Heart right ventricle (tissue), 16 donors: ENCODE measurements around the gene MCL1. TPM values are rescaled to one million over a fixed set of nuclear protein-coding genes. Genes with fewer than 3 reads are reported as not detected.
A peak's percentile ranks its signal among the peaks of the same experiment; 100 is the strongest.

Experiments
- ATAC-seq, 8 donors: fragments of 200-7000 bp; cut with Tn5 transposase; one replicate each; pipeline ENCODE4 v1.9.1; 2020; ENCODE audit warnings: mild to moderate bottlenecking in 8 of 8, moderate library complexity in 8 of 8, moderate number of reproducible peaks in 1 of 8
- DNase-seq, 2 donors: peaks; one replicate each; pipeline ENCODE4 v3.0.0-alpha.2; 2020
- H3K27ac ChIP-seq, 10 donors: fragments of 200-600 bp; sonication (generic) in 2 of 10; one replicate each; pipeline versions ENCODE4 v1.5.0 to v1.8.0; 2020 to 2022; ENCODE audit warnings: mild to moderate bottlenecking in 3 of 10
- H3K27me3 ChIP-seq, 7 donors: fragments of 200-600 bp; one replicate each; pipeline ENCODE4 v1.8.0; 2021 to 2022; ENCODE audit warnings: mild to moderate bottlenecking in 2 of 7
- H3K36me3 ChIP-seq, 9 donors: fragments of 200-600 bp; sonication (generic) in 1 of 9; one replicate each; pipeline versions ENCODE4 v1.5.0 to v1.8.0; 2020 to 2022; ENCODE audit warnings: mild to moderate bottlenecking in 2 of 9
- H3K4me1 ChIP-seq, 9 donors: fragments of 200-600 bp; sonication (generic) in 1 of 9; one replicate each; pipeline versions ENCODE4 v1.5.0 to v1.8.0; 2020 to 2022; ENCODE audit warnings: mild to moderate bottlenecking in 4 of 9
- H3K4me3 ChIP-seq, 10 donors: fragments of 200-600 bp; sonication (generic) in 2 of 10; one replicate each; pipeline versions ENCODE4 v1.5.0 to v1.8.0; 2020 to 2022; ENCODE audit warnings: mild to moderate bottlenecking in 7 of 10, moderate library complexity in 2 of 10
- H3K9me3 ChIP-seq, 11 donors: fragments of 200-600 bp in 10 of 11; sonication (generic) in 2 of 11; one replicate each; pipeline versions ENCODE4 v1.5.0 to v1.8.0; 2013 to 2022; ENCODE audit warnings: mild to moderate bottlenecking in 2 of 11, control low read depth in 1 of 11, moderate library complexity in 1 of 11
- WGBS, 2 donors: extraction: QIAGEN DNeasy Blood & Tissue Kit; methylation state at CpG; one replicate each; pipeline ENCODE4 v1.1.7; 2013; ENCODE audit warnings: inconsistent platforms in 1 of 2; 5-methylcytosine and 5-hydroxymethylcytosine counted together
- intact Hi-C, 10 donors: fragments of 100-400 bp; cut with DNase I; formaldehyde crosslinking; loops; one replicate each; pipeline versions ENCODE4 v1.11.1 to v1.14.2; 2022
- long read RNA-seq, 3 donors: library from polyadenylated mRNA; unstranded; transcript quantifications; one replicate each; pipeline ENCODE4 v2.0.0, GENCODE V29; 2020 to 2021
- polyA plus RNA-seq, 2 donors: library from polyadenylated mRNA; stranded (reverse); fragments of 200-250 nt; gene quantifications; one replicate each; pipeline ENCODE4 v1.2.3, GENCODE V29; 2013
- total RNA-seq, 10 donors: library from RNA; stranded (reverse); fragmentation: NEBNext Ultra II Directional in 3 of 10; extraction: Animal tissue kit (Norgen Biotek cat#: 25700) in 3 of 10; gene quantifications; one replicate each; pipeline versions ENCODE4 v1.2.1 to v1.2.4, GENCODE V29; 2021 to 2023
- TF ChIP-seq, protein P1 (sequence below), 9 donors: fragments of 200-600 bp; sonication (generic) in 2 of 9; IDR thresholded peaks; one replicate each; pipeline versions ENCODE4 v1.5.0 to v1.8.0; 2021 to 2022; ENCODE audit warnings: antibody characterized with exemption in 9 of 9, mild to moderate bottlenecking in 5 of 9, moderate library complexity in 1 of 9
- donor health status: Arrhythmogenic right ventricular cardiomyopathy.
- donor health status: ischemic (EF 13 %, LVEDD 7.1; RV severe dilation, severe dysfunction).
- donor health status: healthy with polysubstance abuse.
- donor health status: DM: no; HTN: yes; CAD: no.
- donor health status: DM: no; HTN: no; CAD: no.
- donor health status: ischemic (EF 25% LVEDD 6.9; RV normal size, moderate dysfunction).
- donor health status: ischemic (EF 25% LVEDD 5.7; RV mildly dilated, moderate dysfunction).
- donor health status: healthy.
- donor health status: DM: yes; HTN: yes; CAD: no.
- donor health status: Ischemic cardiomyopathy.
- donor health status: ischemic (EF 35%, LVEDD 5.7; RV mildly dilated, moderate dysfunction).
- donor health status: nonischemic (EF 11% LVEDD 7.7; RV severe dilation, severe dysfunction).
- donor health status: DM: yes; HTN: yes; CAD: no.
- donor health status: PGD.
- donor health status: ischemic (EF 29% LVEDD 5.4; RV normal size, mild dysfunction).
- donor health status: nonischemic (EF 23%, LVEDD 6.1; RV moderate dilation, normal function).

MCL1 gene
- total RNA-seq (100 to 1,000 TPM in 8 of 10 donors, 10 to 100 TPM in 2; 76.4 to 155 (median 122) TPM), polyA plus RNA-seq (10 to 100 TPM; 54.3 to 77.7 TPM)
- long read RNA-seq, donor 1, transcript MCL1-202 (3 exons, 3,932 nt) = major isoform, 85 of 98 reads
- long read RNA-seq, donor 1, partial matches to known transcripts = 0 of 98 reads
- long read RNA-seq, donor 1, other reads (novel, unspliced or antisense) = 8 of 98 reads
- long read RNA-seq, donor 2, transcript MCL1-202 (3 exons, 3,932 nt) = major isoform, 88 of 105 reads
- long read RNA-seq, donor 2, partial matches to known transcripts = 0 of 105 reads
- long read RNA-seq, donor 2, other reads (novel, unspliced or antisense) = 15 of 105 reads
- long read RNA-seq, donor 3, transcript MCL1-202 (3 exons, 3,932 nt) = major isoform, 34 of 71 reads
- long read RNA-seq, donor 3, transcript MCL1-203 (2 exons, 1,099 nt) = minor isoform, 9 of 71 reads
- long read RNA-seq, donor 3, partial matches to known transcripts = 0 of 71 reads
- long read RNA-seq, donor 3, other reads (novel, unspliced or antisense) = 28 of 71 reads

DNA sequence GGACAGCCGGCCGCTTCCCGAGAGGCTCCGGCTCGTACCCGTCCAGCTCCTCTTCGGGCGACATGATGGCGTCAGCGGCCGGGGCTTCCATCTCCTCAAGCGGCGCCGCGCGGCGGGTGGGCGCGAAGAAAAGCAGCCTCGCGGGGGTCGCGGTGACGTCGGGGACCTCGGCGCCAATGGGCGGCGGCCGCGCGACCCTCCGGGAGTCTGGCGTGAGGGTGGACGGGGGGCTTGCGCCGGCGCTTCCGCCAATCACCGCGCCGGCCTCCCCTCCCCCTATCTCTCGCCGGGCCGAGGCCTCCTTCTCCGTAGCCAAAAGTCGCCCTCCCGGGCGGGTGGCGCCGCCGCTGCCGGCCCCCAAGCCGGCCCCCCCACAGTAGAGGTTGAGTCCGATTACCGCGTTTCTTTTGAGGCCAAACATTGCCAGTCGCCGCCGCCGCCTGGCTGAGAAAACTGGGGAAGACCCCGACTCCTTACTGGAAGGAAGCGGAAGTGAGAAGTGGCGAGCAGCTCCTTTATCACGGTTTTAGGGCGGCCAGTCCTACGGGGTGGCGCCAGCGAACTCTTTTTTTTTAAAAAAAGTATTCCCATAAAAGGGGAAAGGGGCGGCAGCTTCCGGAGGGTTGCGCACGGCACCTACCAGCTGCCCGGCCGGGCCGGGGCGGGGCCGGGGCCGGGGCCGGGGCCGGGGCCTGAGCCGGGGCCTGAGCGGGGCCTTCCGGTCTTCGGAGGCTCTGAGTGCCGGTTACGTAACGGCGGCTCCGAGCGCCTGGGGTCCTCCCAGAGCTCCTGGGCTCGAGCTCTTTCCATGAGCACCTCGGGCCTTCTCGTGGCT, at the start of gene MCL1:
Gene MCL1, minus strand, starts transcription at position 501 of the 835 bp plus-strand sequence. Its CDS starts 80 bp downstream, at position 421.
- intact Hi-C loops = loop anchor here in 7 of 10 donors (1.0 to 5.0 kb wide), 7 partner anchors 18 to 49 kb away; partner anchors contain the start of gene ENSA (in 1 of the 7)
- Histone ChIP-seq H3K9me3 (no peaks in the 10 kb centered on the region), H3K36me3 (peaks cover 0 to 48% (median 20%) of the 10 kb centered on the region in 9 donors), H3K4me1 (peaks cover 0 to 44% (median 28%) of the 10 kb centered on the region in 9 donors), H3K27ac (peak within 1 kb of the TSS; percentile 91 to 100 (median 100)), H3K4me3 (peak within 1 kb of the TSS; percentile 82 to 99 (median 96)), H3K27me3 (no peaks in the 10 kb centered on the region)
- peak; percentile 87 to 95 (median 90) for ATAC-seq
- peak; percentile 93 to 96 for DNase-seq
- WGBS, 2 donors = 0 to 1% methylated on average over 92 to 94 of the region's 94 CpGs
- TF ChIP-seq, protein P1, sequence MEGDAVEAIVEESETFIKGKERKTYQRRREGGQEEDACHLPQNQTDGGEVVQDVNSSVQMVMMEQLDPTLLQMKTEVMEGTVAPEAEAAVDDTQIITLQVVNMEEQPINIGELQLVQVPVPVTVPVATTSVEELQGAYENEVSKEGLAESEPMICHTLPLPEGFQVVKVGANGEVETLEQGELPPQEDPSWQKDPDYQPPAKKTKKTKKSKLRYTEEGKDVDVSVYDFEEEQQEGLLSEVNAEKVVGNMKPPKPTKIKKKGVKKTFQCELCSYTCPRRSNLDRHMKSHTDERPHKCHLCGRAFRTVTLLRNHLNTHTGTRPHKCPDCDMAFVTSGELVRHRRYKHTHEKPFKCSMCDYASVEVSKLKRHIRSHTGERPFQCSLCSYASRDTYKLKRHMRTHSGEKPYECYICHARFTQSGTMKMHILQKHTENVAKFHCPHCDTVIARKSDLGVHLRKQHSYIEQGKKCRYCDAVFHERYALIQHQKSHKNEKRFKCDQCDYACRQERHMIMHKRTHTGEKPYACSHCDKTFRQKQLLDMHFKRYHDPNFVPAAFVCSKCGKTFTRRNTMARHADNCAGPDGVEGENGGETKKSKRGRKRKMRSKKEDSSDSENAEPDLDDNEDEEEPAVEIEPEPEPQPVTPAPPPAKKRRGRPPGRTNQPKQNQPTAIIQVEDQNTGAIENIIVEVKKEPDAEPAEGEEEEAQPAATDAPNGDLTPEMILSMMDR (IDR thresholded peaks at IDR 0.05) = peak in 2 of 9 donors; percentile 16 to 19

DNA sequence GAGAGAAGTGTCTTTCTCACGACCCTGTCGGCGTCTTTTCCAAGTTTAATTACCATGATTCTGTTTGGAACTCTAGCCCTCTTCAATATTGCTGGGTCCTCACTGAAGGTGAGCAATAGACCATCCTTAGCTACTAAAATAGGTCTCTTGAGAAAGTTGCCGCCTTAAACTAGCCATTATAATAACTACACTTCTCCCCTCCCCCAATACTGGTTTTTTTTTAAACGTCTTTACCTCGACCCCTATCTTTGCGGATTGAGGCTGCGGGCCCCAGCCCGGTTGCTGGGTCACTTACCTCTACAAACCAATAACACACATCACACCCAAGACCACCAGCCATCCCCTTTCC, 49.3 kb upstream of the MCL1 start:
- DNase-seq (no peak), ATAC-seq (no peak)
- H3K4me1 ChIP-seq = peaks cover 3 to 54% (median 24%) of the 10 kb centered on the region in 9 donors
- no peaks in the 10 kb centered on the region for H3K27me3 ChIP-seq
- peaks cover 0 to 43% (median 35%) of the 10 kb centered on the region in 9 donors for H3K36me3 ChIP-seq
- 1 to 2% methylated on average over 9 of the region's 9 CpGs for WGBS, 2 donors
- peak overlapping the region; percentile 48 to 81 (median 66) for H3K4me3 ChIP-seq
- intact Hi-C loops = loop anchor here in 6 of 10 donors (1.0 to 10.0 kb wide), 5 partner anchors 50 to 346 kb away; partner anchors contain the start of genes CERS2 (in 1 of the 6), GOLPH3L (in 1 of the 6) and MCL1 (in 1 of the 6)
- no peaks in the 10 kb centered on the region for H3K9me3 ChIP-seq
- H3K27ac ChIP-seq = peak overlapping the region; percentile 83 to 100 (median 96)
- TF ChIP-seq, protein P1 (IDR thresholded peaks at IDR 0.05) = no peak

DNA sequence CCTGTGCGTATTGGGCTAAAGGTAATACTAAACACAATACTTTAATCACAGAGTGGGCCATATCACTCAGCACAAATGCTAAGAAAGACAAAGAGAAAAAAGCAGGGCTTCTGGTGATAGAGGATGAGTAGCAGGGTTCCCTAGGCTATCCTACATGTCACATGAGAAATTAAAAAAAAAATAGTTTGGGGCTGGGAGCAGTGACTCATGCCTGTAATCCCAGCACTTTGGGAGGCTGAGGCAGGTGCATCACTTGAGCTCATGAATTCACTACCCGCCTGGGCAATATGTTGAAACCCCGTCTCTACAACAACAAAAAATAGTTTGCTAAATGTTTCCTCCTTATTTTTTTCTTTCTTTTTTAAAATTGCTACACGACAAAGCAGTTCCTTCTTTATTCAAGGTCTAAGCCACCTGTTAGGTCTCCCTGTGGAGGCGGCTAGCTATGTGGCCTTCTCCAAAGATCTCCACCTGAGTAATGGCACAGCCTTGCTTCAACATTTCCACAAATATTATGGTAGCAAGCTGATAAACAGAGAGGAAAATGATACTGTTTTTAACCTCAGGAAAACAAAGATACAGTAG, 48.5 kb upstream of the MCL1 start:
- no peak for ATAC-seq
- peaks cover 0 to 51% (median 41%) of the 10 kb centered on the region in 9 donors for H3K36me3 ChIP-seq
- H3K27me3 ChIP-seq = no peaks in the 10 kb centered on the region
- 84 to 87% methylated on average over 5 of the region's 5 CpGs for WGBS, 2 donors
- TF ChIP-seq, protein P1 (IDR thresholded peaks at IDR 0.05) = no peak
- no peaks in the 10 kb centered on the region for H3K9me3 ChIP-seq
- H3K4me1 ChIP-seq = peaks cover 4 to 52% (median 27%) of the 10 kb centered on the region in 9 donors
- peak overlapping the region in 3 of 10 donors; percentile 95 to 99 (median 99) for H3K27ac ChIP-seq
- peak overlapping the region in 9 of 10 donors; percentile 48 to 81 (median 67) for H3K4me3 ChIP-seq
- intact Hi-C loops = loop anchor here in 6 of 10 donors (2.0 to 10.0 kb wide), 4 partner anchors 49 to 347 kb away; partner anchors contain the start of genes CERS2 (in 1 of the 6) and MCL1 (in 1 of the 6)
- DNase-seq = no peak
